DOHH2 (cell line): ENCODE data around the gene CDH22.

ENCODE experiments used
- EZH2phosphoT487 ChIP-seq: fragments of 200-600 bp; sonication (generic); IDR thresholded peaks from 2 replicates; pipeline ENCODE4 v1.6.1; 2017; ENCODE audit warnings: borderline replicate concordance, mild to moderate bottlenecking, antibody characterized with exemption, low read length, moderate library complexity, mixed read lengths
- TF ChIP-seq, protein P1 (sequence below): fragments of 200-600 bp; sonication (generic); IDR thresholded peaks from one replicate; pipeline ENCODE4 v1.5.1; 2014; ENCODE audit warnings: antibody characterized with exemption, mild to moderate bottlenecking, low read depth, low read length; ENCODE audit not compliant: poor library complexity, severe bottlenecking

DNA sequence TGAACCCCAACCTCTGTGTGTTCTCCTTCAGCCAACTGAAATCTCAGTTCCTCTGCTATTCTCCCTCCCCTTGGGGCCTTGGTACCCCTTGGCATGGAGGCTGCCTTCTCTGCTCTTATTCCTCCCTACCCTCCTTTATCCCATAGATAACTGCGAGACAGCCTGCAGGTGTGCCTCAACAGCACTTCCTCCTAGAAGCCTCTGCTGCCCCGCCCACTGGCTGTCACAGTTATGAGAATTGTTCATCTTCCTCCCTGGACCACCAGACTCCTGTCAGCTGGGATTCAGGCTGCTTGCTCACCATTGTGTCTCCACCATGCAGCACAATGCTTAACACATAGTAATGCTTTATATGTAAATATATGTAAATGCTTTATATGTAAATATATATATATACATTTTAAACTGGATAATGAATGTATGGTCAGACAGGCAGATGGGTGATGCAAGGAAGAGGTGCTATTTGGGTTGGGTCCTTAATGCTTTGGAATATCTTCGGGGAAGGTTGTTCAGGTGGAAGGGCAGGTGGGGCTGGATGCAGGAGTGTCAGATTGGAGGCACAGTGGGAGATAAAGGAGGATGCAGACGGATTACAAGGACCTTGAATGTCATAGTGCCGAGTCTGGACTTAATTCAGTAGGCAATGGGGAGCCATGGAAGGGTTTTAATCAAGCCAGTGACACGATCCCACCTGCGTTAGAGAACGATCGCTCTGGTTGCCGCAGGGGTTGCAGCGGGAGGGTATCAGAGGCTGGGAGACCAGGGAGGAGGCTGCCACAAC is 4.9 kb downstream of the CDH22 start:
- TF ChIP-seq, protein P1, sequence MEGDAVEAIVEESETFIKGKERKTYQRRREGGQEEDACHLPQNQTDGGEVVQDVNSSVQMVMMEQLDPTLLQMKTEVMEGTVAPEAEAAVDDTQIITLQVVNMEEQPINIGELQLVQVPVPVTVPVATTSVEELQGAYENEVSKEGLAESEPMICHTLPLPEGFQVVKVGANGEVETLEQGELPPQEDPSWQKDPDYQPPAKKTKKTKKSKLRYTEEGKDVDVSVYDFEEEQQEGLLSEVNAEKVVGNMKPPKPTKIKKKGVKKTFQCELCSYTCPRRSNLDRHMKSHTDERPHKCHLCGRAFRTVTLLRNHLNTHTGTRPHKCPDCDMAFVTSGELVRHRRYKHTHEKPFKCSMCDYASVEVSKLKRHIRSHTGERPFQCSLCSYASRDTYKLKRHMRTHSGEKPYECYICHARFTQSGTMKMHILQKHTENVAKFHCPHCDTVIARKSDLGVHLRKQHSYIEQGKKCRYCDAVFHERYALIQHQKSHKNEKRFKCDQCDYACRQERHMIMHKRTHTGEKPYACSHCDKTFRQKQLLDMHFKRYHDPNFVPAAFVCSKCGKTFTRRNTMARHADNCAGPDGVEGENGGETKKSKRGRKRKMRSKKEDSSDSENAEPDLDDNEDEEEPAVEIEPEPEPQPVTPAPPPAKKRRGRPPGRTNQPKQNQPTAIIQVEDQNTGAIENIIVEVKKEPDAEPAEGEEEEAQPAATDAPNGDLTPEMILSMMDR: no peak
- no peak for TF ChIP-seq EZH2phosphoT487
